A673 (cell line): ENCODE results near the gene SLC30A2. TPM values are rescaled to one million over a fixed set of nuclear protein-coding genes. Genes with fewer than 3 reads are reported as not detected.

Experiments used
- BruUV-seq: library from RNA; stranded (reverse); fragments of 400-500 nt; replicated peaks from 2 replicates; lab custom pipeline; 2021; lab: Mats Ljungman, UMichigan
- CTCF ChIA-PET: fragments of 300-600 bp; sonication (Branson Sonifier 250); formaldehyde crosslinking; loops from one replicate; lab custom pipeline; 2022; ENCODE audit warnings: antibody characterized with exemption; lab: Charles Lee
- POLR2A ChIA-PET: fragments of 300-600 bp; sonication (Branson Sonifier 250); formaldehyde crosslinking; loops from one replicate; lab custom pipeline; 2022; ENCODE audit warnings: antibody characterized with exemption; ENCODE audit not compliant: low non-redundant PET; lab: Charles Lee
- DNase-seq: peaks from one replicate; pipeline ENCODE4 v3.0.0-alpha.2; 2015; ENCODE audit warnings: low spot score
- H3K27ac ChIP-seq: fragments of 200-600 bp; sonication (generic); 2 replicates; pipeline ENCODE4 v1.5.1; 2016; ENCODE audit warnings: mixed run types, low read depth, mild to moderate bottlenecking, mixed read lengths, antibody characterized with exemption, low read length; ENCODE audit not compliant: poor library complexity, severe bottlenecking
- H3K27me3 ChIP-seq: fragments of 200-600 bp; sonication (generic); replicated peaks from 2 replicates; pipeline ENCODE4 v1.6.1; 2017; ENCODE audit warnings: mixed run types, low read depth, mild to moderate bottlenecking, mixed read lengths, antibody characterized with exemption, low read length; ENCODE audit not compliant: insufficient read depth, poor library complexity
- H3K36me3 ChIP-seq: fragments of 200-600 bp; sonication (generic); 2 replicates; pipeline ENCODE4 v1.6.1; 2016; ENCODE audit warnings: mixed run types, mild to moderate bottlenecking, mixed read lengths, antibody characterized with exemption, low read length; ENCODE audit not compliant: insufficient read depth, poor library complexity, severe bottlenecking
- H3K4me1 ChIP-seq: fragments of 200-600 bp; sonication (generic); 2 replicates; pipeline ENCODE4 v1.6.1; 2017; ENCODE audit warnings: mixed run types, mild to moderate bottlenecking, mixed read lengths, antibody characterized with exemption, low read length; ENCODE audit not compliant: insufficient read depth, poor library complexity, severe bottlenecking
- H3K4me3 ChIP-seq: fragments of 200-600 bp; sonication (generic); 2 replicates; pipeline ENCODE4 v1.5.1; 2016; ENCODE audit warnings: low read depth, mixed run types, mild to moderate bottlenecking, mixed read lengths, low read length; ENCODE audit not compliant: poor library complexity, severe bottlenecking
- H3K9me3 ChIP-seq: fragments of 200-600 bp; sonication (generic); 2 replicates; pipeline ENCODE4 v1.6.1; 2016; ENCODE audit warnings: mixed run types, low read depth, mild to moderate bottlenecking, mixed read lengths, antibody characterized with exemption, low read length; ENCODE audit not compliant: poor library complexity, severe bottlenecking
- CTCF ChIP-seq: fragments of 300-800, 200-600 bp; sonication (generic); conservative IDR thresholded peaks from 2 replicates; pipeline ENCODE4 v1.5.1; 2017; ENCODE audit warnings: low read depth, mild to moderate bottlenecking, antibody characterized with exemption, low read length, moderate library complexity, mixed read lengths
- EZH2 ChIP-seq: fragments of 200-600 bp; sonication (generic); IDR thresholded peaks from 2 replicates; pipeline ENCODE4 v1.6.1; 2017; ENCODE audit warnings: borderline replicate concordance, low read depth, mild to moderate bottlenecking, mixed read lengths, antibody characterized with exemption, low read length; ENCODE audit not compliant: poor library complexity, severe bottlenecking
- intact Hi-C: fragments of 100-400 bp; cut with micrococcal nuclease; formaldehyde crosslinking; loops from one replicate; pipeline ENCODE4 v1.10.0; 2022; ENCODE audit not compliant: unreplicated experiment
- total RNA-seq: library from RNA; stranded (reverse); gene quantifications from 2 replicates; pipeline ENCODE4 v1.2.3, GENCODE V29; 2021

Gene SLC30A2
- total RNA-seq, 1 experiment from 2014 or later: not detected

GRCh38 chr1:26075421-26076144 lies 29.7 kb upstream of the SLC30A2 start:
- CTCF ChIA-PET: no interaction called here
- H3K27me3 ChIP-seq: peaks cover 24% of the 10 kb centered on the region
- H3K36me3 ChIP-seq: no peaks in the 10 kb centered on the region
- POLR2A ChIA-PET: no interaction called here
- no peak for DNase-seq
- intact Hi-C loops: no loop called here
- no peak overlapping the region for H3K4me3 ChIP-seq
- H3K27ac ChIP-seq: no peak overlapping the region
- no peaks in the 10 kb centered on the region for H3K4me1 ChIP-seq
- no peaks in the 10 kb centered on the region for H3K9me3 ChIP-seq
- BruUV-seq: no TSS peak
- TF ChIP-seq EZH2: no peak
- no peak for TF ChIP-seq CTCF

- intact Hi-C loops: no loop called here
- CTCF ChIA-PET: no interaction called here
- no TSS peak for BruUV-seq
These were observed 26.4 kb upstream of the SLC30A2 start for GRCh38 chr1:26072305-26072704.

GRCh38 chr1:26070963-26071342 lies 25.0 kb upstream of the SLC30A2 start:
- no peaks in the 10 kb centered on the region for H3K9me3 ChIP-seq
- ChIA-PET POLR2A (no interaction called here), CTCF (no interaction called here)
- no peaks in the 10 kb centered on the region for H3K4me1 ChIP-seq
- H3K4me3 ChIP-seq: no peak overlapping the region
- H3K36me3 ChIP-seq: no peaks in the 10 kb centered on the region
- peaks cover 33% of the 10 kb centered on the region for H3K27me3 ChIP-seq
- no peak for DNase-seq
- TF ChIP-seq EZH2 (no peak), CTCF (no peak)
- H3K27ac ChIP-seq: no peak overlapping the region
- BruUV-seq: no TSS peak
- intact Hi-C loops: no loop called here

More at GRCh38 chr1:26072305-26072704, 26.4 kb upstream of the SLC30A2 start:
- no peaks in the 10 kb centered on the region for H3K36me3 ChIP-seq
- H3K4me3 ChIP-seq: no peak overlapping the region
- TF ChIP-seq EZH2: no peak
- TF ChIP-seq CTCF: no peak
- H3K4me1 ChIP-seq: no peaks in the 10 kb centered on the region
- no peaks in the 10 kb centered on the region for H3K9me3 ChIP-seq
- no peak for DNase-seq
- POLR2A ChIA-PET: no interaction called here
- no peak overlapping the region for H3K27ac ChIP-seq
- H3K27me3 ChIP-seq: peaks cover 33% of the 10 kb centered on the region
